K562 (cell line): ENCODE measurements around the gene MAGEB4. TPM values are rescaled to one million over a fixed set of nuclear protein-coding genes. Genes with fewer than 3 reads are reported as not detected.

ENCODE experiments used
- ATF2 ChIP-seq: sonication (generic); formaldehyde crosslinking; IDR thresholded peaks from 2 replicates; pipeline ENCODE4 v1.8.1; 2022; ENCODE audit warnings: missing genetic modification reagents
- DPF2 ChIP-seq: fragments of 450-650 bp; IDR thresholded peaks from 2 replicates; pipeline ENCODE4 v1.6.1; 2016
- FOXO4 ChIP-seq: fragments of 450-650 bp; formaldehyde crosslinking; IDR thresholded peaks from 2 replicates; pipeline ENCODE4 v1.4.0; 2020; ENCODE audit warnings: mild to moderate bottlenecking, moderate library complexity
- JUN ChIP-seq, 2 experiments: sonication (generic) in 1 of 2; formaldehyde crosslinking in 1 of 2; IDR thresholded peaks; 2 replicates each; pipeline versions ENCODE4 v1.6.1 to v1.8.0; 2012 to 2022; ENCODE audit warnings: borderline replicate concordance in 2 of 2, mild to moderate bottlenecking in 2 of 2, improper control_type of control experiment in 1 of 2, low read depth in 1 of 2, low read length in 1 of 2, missing genetic modification reagents in 1 of 2
- KLF16 ChIP-seq: IDR thresholded peaks from 2 replicates; pipeline ENCODE4 v1.6.1; 2016; ENCODE audit warnings: antibody characterized with exemption
- MAFK ChIP-seq: IDR thresholded peaks from 2 replicates; pipeline ENCODE4 v1.6.1; 2011; ENCODE audit warnings: low read length, improper control_type of control experiment
- TEAD2 ChIP-seq: fragments of 450-650 bp; IDR thresholded peaks from 2 replicates; pipeline ENCODE4 v1.6.1; 2016; ENCODE audit warnings: missing genetic modification characterization, control low read depth, missing compliant biosample characterization
- ZNF655 ChIP-seq: fragments of 250-450 bp; sonication (Bioruptor Pico); IDR thresholded peaks from 2 replicates; pipeline ENCODE4 v1.5.0; 2021
- polyA plus RNA-seq, 8 experiments: library from polyadenylated mRNA; depleted of rRNA in 4 of 8; stranded (reverse) in 5 of 8; unstranded in 3 of 8; fragments of >200 nt; fragmentation: Nextera tagmentation in 2 of 8; fragmentation: Illumina TruSeq in 1 of 8; extraction: Ambion mirVana in 2 of 8; extraction: Trizol in 1 of 8; gene quantifications; 2 replicates each; pipeline versions ENCODE4 v1.2.1 to v1.2.3, GENCODE V29; 2011 to 2014; ENCODE audit warnings: inconsistent platforms in 1 of 8, missing spikeins in 1 of 8
- total RNA-seq, 7 experiments: library from RNA; depleted of rRNA in 6 of 7; stranded (reverse); fragments of >200 nt in 6 of 7; fragmentation: Illumina TruSeq in 2 of 7; extraction: Trizol in 2 of 7; gene quantifications; 2 replicates each; pipeline versions ENCODE4 v1.2.1 to v1.2.3, GENCODE V29; 2011 to 2021; ENCODE audit warnings: low replicate concordance in 1 of 7
- TF ChIP-seq, protein P1 (sequence below): sonication (generic); formaldehyde crosslinking; IDR thresholded peaks from 2 replicates; pipeline ENCODE4 v1.8.0; 2022; ENCODE audit warnings: mild to moderate bottlenecking, missing genetic modification reagents, borderline replicate concordance
- TF ChIP-seq, protein P2 (sequence below): fragments of 450-650 bp; IDR thresholded peaks from 2 replicates; pipeline ENCODE4 v1.6.1; 2016; ENCODE audit warnings: low read depth, mild to moderate bottlenecking, moderate library complexity
- TF ChIP-seq, protein P3 (sequence below): IDR thresholded peaks from 2 replicates; pipeline ENCODE4 v1.6.1; 2011; ENCODE audit warnings: borderline replicate concordance, low read depth, mild to moderate bottlenecking, moderate library complexity, low read length; ENCODE audit not compliant: insufficient read depth, poor library complexity, severe bottlenecking
- TF ChIP-seq, protein P4 (sequence below), 2 experiments: fragments of 450-650 bp; IDR thresholded peaks; 2 replicates each; pipeline ENCODE4 v1.6.1; 2018; ENCODE audit warnings: mild to moderate bottlenecking in 2 of 2, low read depth in 1 of 2; ENCODE audit not compliant: partially characterized antibody in 2 of 2

Gene MAGEB4
- total and polyA plus RNA-seq, 9 of the 15 experiments (the other 6 are each of a cell fraction or from before 2014, with no cell fraction given), result 0.04 to 0.09 (median 0.06) TPM; not detected in 6

- TF ChIP-seq, protein P1, sequence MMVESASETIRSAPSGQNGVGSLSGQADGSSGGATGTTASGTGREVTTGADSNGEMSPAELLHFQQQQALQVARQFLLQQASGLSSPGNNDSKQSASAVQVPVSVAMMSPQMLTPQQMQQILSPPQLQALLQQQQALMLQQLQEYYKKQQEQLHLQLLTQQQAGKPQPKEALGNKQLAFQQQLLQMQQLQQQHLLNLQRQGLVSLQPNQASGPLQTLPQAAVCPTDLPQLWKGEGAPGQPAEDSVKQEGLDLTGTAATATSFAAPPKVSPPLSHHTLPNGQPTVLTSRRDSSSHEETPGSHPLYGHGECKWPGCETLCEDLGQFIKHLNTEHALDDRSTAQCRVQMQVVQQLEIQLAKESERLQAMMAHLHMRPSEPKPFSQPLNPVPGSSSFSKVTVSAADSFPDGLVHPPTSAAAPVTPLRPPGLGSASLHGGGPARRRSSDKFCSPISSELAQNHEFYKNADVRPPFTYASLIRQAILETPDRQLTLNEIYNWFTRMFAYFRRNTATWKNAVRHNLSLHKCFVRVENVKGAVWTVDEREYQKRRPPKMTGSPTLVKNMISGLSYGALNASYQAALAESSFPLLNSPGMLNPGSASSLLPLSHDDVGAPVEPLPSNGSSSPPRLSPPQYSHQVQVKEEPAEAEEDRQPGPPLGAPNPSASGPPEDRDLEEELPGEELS (CRISPR knock-in tag), result no peak
- TF ChIP-seq, protein P2, sequence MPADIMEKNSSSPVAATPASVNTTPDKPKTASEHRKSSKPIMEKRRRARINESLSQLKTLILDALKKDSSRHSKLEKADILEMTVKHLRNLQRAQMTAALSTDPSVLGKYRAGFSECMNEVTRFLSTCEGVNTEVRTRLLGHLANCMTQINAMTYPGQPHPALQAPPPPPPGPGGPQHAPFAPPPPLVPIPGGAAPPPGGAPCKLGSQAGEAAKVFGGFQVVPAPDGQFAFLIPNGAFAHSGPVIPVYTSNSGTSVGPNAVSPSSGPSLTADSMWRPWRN, result no peak
- TF ChIP-seq ATF2 (no peak), TEAD2 (tag) (no peak), KLF16 (no peak), ZNF655 (CRISPR knock-in tag) (no peak), FOXO4 (no peak), DPF2 (no peak), JUN (IDR thresholded peaks at IDR 0.05; ENCODE audit: borderline replicate concordance, low read depth, low read length) (0 out of 2 replicates have a peak, but pooled peaks have one; percentile 22), JUN (CRISPR knock-in tag; IDR thresholded peaks at IDR 0.05; ENCODE audit: borderline replicate concordance) (no peak), MAFK (no peak)
- TF ChIP-seq, protein P3, sequence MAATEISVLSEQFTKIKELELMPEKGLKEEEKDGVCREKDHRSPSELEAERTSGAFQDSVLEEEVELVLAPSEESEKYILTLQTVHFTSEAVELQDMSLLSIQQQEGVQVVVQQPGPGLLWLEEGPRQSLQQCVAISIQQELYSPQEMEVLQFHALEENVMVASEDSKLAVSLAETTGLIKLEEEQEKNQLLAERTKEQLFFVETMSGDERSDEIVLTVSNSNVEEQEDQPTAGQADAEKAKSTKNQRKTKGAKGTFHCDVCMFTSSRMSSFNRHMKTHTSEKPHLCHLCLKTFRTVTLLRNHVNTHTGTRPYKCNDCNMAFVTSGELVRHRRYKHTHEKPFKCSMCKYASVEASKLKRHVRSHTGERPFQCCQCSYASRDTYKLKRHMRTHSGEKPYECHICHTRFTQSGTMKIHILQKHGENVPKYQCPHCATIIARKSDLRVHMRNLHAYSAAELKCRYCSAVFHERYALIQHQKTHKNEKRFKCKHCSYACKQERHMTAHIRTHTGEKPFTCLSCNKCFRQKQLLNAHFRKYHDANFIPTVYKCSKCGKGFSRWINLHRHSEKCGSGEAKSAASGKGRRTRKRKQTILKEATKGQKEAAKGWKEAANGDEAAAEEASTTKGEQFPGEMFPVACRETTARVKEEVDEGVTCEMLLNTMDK, result peak; percentile 68
- TF ChIP-seq, protein P4, sequence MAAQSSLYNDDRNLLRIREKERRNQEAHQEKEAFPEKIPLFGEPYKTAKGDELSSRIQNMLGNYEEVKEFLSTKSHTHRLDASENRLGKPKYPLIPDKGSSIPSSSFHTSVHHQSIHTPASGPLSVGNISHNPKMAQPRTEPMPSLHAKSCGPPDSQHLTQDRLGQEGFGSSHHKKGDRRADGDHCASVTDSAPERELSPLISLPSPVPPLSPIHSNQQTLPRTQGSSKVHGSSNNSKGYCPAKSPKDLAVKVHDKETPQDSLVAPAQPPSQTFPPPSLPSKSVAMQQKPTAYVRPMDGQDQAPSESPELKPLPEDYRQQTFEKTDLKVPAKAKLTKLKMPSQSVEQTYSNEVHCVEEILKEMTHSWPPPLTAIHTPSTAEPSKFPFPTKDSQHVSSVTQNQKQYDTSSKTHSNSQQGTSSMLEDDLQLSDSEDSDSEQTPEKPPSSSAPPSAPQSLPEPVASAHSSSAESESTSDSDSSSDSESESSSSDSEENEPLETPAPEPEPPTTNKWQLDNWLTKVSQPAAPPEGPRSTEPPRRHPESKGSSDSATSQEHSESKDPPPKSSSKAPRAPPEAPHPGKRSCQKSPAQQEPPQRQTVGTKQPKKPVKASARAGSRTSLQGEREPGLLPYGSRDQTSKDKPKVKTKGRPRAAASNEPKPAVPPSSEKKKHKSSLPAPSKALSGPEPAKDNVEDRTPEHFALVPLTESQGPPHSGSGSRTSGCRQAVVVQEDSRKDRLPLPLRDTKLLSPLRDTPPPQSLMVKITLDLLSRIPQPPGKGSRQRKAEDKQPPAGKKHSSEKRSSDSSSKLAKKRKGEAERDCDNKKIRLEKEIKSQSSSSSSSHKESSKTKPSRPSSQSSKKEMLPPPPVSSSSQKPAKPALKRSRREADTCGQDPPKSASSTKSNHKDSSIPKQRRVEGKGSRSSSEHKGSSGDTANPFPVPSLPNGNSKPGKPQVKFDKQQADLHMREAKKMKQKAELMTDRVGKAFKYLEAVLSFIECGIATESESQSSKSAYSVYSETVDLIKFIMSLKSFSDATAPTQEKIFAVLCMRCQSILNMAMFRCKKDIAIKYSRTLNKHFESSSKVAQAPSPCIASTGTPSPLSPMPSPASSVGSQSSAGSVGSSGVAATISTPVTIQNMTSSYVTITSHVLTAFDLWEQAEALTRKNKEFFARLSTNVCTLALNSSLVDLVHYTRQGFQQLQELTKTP (IDR thresholded peaks at IDR 0.05; ENCODE audit: low read depth in 1 of 2, partially characterized antibody in 2 of 2), result no peak
Observed at GRCh38 chrX:30246769-30247489, 5.1 kb downstream of the MAGEB4 start, which contains the start of gene MAGEB1 (continued).
